Right renal cortex interstitium (tissue), 3 donors: Measurements from ENCODE around the gene DCN. TPM values are rescaled to one million over a fixed set of nuclear protein-coding genes. Genes with fewer than 3 reads are reported as not detected.

ENCODE experiments used
- DNase-seq, 3 donors: peaks; one replicate each; pipeline ENCODE4 v3.0.0-alpha.2; 2013; ENCODE audit warnings: low read depth in 3 of 3, low spot score in 2 of 3
- polyA plus RNA-seq, 3 donors: library from polyadenylated mRNA; unstranded; fragments of 120-200 nt; gene quantifications; one replicate each; pipeline ENCODE4 v1.2.1, GENCODE V29; 2013; ENCODE audit not compliant: insufficient read length in 3 of 3

Gene DCN
- polyA plus RNA-seq, 3 donors = 516 to 589 (median 520) TPM

- DNase-seq = no peak
Measured at GRCh38 chr12:91140026-91140931, 42.3 kb downstream of the DCN start.

GRCh38 chr12:91139286-91139685, 43.3 kb downstream of the DCN start:
- DNase-seq = no peak

- no peak for DNase-seq
Measured at GRCh38 chr12:91138337-91138920, 44.2 kb downstream of the DCN start.

- no peak for DNase-seq
Measured at GRCh38 chr12:91133871-91134270, 48.7 kb downstream of the DCN start.

- no peak for DNase-seq
Measured at GRCh38 chr12:91129662-91130362, 52.8 kb downstream of the DCN start.

GRCh38 chr12:91127751-91128150, 54.9 kb downstream of the DCN start:
- no peak for DNase-seq

- no peak for DNase-seq
Measured at GRCh38 chr12:91127306-91127705, 55.3 kb downstream of the DCN start.

GRCh38 chr12:91126516-91126915, 56.1 kb downstream of the DCN start:
- DNase-seq = no peak

GRCh38 chr12:91123236-91123916, 59.2 kb downstream of the DCN start:
- DNase-seq = no peak

GRCh38 chr12:91120781-91121180, 61.8 kb downstream of the DCN start:
- no peak for DNase-seq

- no peak for DNase-seq
Measured at GRCh38 chr12:91119089-91119488, 63.5 kb downstream of the DCN start.

- no peak for DNase-seq
Measured at GRCh38 chr12:91113621-91114020, 69.0 kb downstream of the DCN start.

GRCh38 chr12:91111366-91112325, 71.0 kb downstream of the DCN start, which contains the start of gene LUM:
LUM (minus strand) TSS chr12:91111494; CDS start chr12:91108979, 2,515 bp downstream.
- DNase-seq = peak in 1 of 3 donors; percentile 12

GRCh38 chr12:91110311-91110924, 72.2 kb downstream of the DCN start:
- no peak for DNase-seq

GRCh38 chr12:91109581-91110310, 72.9 kb downstream of the DCN start:
- DNase-seq = no peak

- no peak for DNase-seq
Measured at GRCh38 chr12:91109148-91109564, 73.5 kb downstream of the DCN start.

- DNase-seq = no peak
Measured at GRCh38 chr12:91108196-91108755, 74.3 kb downstream of the DCN start.

GRCh38 chr12:91106283-91106682, 76.3 kb downstream of the DCN start:
- no peak for DNase-seq
